Endothelial cell (in vitro differentiated cells): Measurements from ENCODE around the gene C19orf38. TPM values are rescaled to one million over a fixed set of nuclear protein-coding genes. Genes with fewer than 3 reads are reported as not detected.

ENCODE experiments used
- DNase-seq: peaks from one replicate; pipeline ENCODE4 v3.0.0; 2021; ENCODE audit warnings: low spot score
- H3K27ac Mint-ChIP-seq: one replicate; pipeline ENCODE4 v1.8.0; 2021; ENCODE audit warnings: mixed read lengths, inconsistent platforms; ENCODE audit not compliant: unreplicated experiment
- H3K27me3 Mint-ChIP-seq: one replicate; pipeline ENCODE4 v1.8.0; 2021; ENCODE audit warnings: mild to moderate bottlenecking, moderate library complexity, mixed read lengths, inconsistent platforms; ENCODE audit not compliant: unreplicated experiment
- H3K36me3 Mint-ChIP-seq: one replicate; pipeline ENCODE4 v1.8.0; 2021; ENCODE audit warnings: mild to moderate bottlenecking, low read depth, mixed read lengths, inconsistent platforms; ENCODE audit not compliant: unreplicated experiment
- H3K4me1 Mint-ChIP-seq: one replicate; pipeline ENCODE4 v1.8.0; 2021; ENCODE audit warnings: mild to moderate bottlenecking, mixed read lengths, inconsistent platforms; ENCODE audit not compliant: unreplicated experiment
- H3K4me3 Mint-ChIP-seq: one replicate; pipeline ENCODE4 v1.8.0; 2021; ENCODE audit warnings: mild to moderate bottlenecking, mixed read lengths, inconsistent platforms; ENCODE audit not compliant: unreplicated experiment
- H3K9me3 Mint-ChIP-seq: one replicate; pipeline ENCODE4 v1.8.0; 2021; ENCODE audit warnings: mixed read lengths, inconsistent platforms; ENCODE audit not compliant: unreplicated experiment
- total RNA-seq: library from RNA; stranded (reverse); fragmentation: NEBNext Ultra II Directional; extraction: Animal tissue kit (Norgen Biotek cat#: 25700); gene quantifications from one replicate; pipeline ENCODE4 v1.2.1, GENCODE V29; 2021; ENCODE audit not compliant: unreplicated experiment
- TF ChIP-seq, protein P1 (sequence below): fragments of 200-600 bp; sonication (generic); IDR thresholded peaks from one replicate; pipeline ENCODE4 v1.5.0; 2021; ENCODE audit warnings: antibody characterized with exemption; ENCODE audit not compliant: unreplicated experiment

C19orf38 gene
- total RNA-seq, 1 donor from 2014 or later, result not detected

DNA sequence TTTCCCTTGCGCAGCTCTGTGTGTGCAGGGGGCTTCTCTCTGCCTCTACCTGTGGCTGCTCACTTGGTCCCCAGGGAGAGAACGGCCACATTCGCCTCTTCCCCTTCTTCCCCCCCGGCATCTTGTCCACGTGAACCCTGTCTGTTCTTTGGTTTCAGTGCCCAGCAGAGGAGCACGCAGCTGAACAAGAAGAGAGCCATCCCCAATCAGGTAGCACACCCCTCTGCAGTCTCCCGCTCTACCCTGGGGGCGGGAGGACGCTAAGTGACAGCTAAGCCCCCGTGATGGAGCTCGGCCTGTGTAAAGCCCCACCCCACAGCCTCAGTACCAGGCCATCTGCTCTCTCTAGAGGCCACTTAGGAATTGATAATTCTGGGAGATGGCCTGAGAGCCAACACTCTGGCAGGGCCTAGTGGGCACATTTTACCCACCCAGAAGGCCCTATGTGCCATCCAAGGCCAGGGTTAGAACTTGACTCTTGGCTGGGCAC, 42.4 kb upstream of the C19orf38 start:
- no peak overlapping the region for H3K4me3 Mint-ChIP-seq
- no peak for DNase-seq
- no peaks in the 10 kb centered on the region for H3K9me3 Mint-ChIP-seq
- TF ChIP-seq, protein P1, sequence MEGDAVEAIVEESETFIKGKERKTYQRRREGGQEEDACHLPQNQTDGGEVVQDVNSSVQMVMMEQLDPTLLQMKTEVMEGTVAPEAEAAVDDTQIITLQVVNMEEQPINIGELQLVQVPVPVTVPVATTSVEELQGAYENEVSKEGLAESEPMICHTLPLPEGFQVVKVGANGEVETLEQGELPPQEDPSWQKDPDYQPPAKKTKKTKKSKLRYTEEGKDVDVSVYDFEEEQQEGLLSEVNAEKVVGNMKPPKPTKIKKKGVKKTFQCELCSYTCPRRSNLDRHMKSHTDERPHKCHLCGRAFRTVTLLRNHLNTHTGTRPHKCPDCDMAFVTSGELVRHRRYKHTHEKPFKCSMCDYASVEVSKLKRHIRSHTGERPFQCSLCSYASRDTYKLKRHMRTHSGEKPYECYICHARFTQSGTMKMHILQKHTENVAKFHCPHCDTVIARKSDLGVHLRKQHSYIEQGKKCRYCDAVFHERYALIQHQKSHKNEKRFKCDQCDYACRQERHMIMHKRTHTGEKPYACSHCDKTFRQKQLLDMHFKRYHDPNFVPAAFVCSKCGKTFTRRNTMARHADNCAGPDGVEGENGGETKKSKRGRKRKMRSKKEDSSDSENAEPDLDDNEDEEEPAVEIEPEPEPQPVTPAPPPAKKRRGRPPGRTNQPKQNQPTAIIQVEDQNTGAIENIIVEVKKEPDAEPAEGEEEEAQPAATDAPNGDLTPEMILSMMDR, result no peak
- H3K4me1 Mint-ChIP-seq, result peaks cover 7% of the 10 kb centered on the region
- no peak overlapping the region for H3K27ac Mint-ChIP-seq
- H3K36me3 Mint-ChIP-seq, result peaks cover 41% of the 10 kb centered on the region
- peaks cover 14% of the 10 kb centered on the region for H3K27me3 Mint-ChIP-seq

DNA sequence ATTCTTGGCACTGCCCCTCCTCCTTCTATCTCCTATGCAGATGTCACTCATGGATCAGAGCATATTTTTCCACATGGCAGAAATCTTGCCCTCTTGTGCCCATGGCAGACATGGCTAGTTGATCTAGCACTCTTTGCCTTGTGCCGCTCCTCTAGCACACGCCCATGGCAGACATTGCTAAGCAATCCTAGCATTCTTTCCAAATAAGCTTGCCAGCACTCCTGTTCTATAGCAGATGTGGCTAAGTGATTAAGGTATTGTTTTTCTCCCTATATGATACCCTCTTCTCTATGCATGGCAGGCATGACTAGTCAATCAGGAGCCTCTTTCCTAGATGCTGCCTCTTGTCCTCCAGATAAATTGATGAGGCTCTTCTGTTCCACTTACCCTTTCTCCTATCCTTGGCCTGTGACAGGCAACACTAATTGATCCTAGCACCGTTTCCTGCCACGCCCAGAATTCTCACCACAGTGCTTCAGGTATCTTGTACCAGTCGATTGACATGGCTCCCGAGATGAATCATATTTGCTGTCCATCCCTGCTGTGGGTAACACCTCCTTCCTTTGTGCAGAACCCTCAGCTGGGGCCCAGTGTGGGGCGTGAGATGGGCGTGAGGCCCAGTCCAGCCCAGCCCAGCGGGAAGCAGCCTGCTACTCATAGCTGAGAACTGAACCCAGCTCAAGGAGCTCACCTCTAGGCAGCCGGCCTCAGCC, 39.1 kb upstream of the C19orf38 start:
- H3K9me3 Mint-ChIP-seq, result no peaks in the 10 kb centered on the region
- H3K36me3 Mint-ChIP-seq, result peaks cover 38% of the 10 kb centered on the region
- peaks cover 12% of the 10 kb centered on the region for H3K27me3 Mint-ChIP-seq
- H3K27ac Mint-ChIP-seq, result peak overlapping the region; percentile 9
- H3K4me3 Mint-ChIP-seq, result peak overlapping the region; percentile 22
- TF ChIP-seq, protein P1, result no peak
- H3K4me1 Mint-ChIP-seq, result peaks cover 7% of the 10 kb centered on the region
- no peak for DNase-seq

DNA sequence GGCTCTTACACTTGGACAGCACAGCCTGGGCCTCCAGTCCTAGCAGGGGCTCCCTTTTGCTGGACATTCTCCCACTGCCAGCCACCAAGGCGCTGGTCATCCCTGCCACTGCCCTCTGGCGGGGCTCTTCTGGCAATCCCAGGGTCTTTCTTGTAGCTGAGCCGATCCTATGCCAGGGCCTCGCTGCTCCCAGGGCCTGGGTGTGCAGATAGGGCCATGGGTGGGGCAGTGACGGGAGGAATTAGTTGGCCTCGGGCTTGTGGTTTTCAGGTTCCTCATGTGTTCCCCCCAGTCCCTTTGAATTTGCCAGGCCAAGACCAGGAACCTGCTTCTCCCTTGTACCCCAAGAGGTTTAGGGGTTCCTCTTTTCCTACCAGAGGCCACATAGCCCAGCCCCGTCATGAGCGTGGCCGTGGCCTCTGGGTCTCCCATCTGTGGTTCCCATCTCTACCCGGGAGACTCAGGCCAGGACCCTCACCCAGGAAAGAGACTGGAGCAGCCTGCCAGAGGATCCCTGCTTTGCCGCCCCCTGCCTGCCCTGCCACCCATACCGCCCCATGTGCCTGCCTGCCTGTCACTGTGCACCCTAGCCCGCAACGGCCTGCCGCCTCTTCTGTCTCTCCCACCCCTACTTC, 38.4 kb upstream of the C19orf38 start:
- Mint-ChIP-seq H3K36me3 (peaks cover 39% of the 10 kb centered on the region), H3K27me3 (peaks cover 10% of the 10 kb centered on the region), H3K9me3 (no peaks in the 10 kb centered on the region), H3K27ac (peak overlapping the region; percentile 70), H3K4me3 (peak overlapping the region; percentile 25), H3K4me1 (peaks cover 7% of the 10 kb centered on the region)
- no peak for DNase-seq
- TF ChIP-seq, protein P1, result no peak

DNA sequence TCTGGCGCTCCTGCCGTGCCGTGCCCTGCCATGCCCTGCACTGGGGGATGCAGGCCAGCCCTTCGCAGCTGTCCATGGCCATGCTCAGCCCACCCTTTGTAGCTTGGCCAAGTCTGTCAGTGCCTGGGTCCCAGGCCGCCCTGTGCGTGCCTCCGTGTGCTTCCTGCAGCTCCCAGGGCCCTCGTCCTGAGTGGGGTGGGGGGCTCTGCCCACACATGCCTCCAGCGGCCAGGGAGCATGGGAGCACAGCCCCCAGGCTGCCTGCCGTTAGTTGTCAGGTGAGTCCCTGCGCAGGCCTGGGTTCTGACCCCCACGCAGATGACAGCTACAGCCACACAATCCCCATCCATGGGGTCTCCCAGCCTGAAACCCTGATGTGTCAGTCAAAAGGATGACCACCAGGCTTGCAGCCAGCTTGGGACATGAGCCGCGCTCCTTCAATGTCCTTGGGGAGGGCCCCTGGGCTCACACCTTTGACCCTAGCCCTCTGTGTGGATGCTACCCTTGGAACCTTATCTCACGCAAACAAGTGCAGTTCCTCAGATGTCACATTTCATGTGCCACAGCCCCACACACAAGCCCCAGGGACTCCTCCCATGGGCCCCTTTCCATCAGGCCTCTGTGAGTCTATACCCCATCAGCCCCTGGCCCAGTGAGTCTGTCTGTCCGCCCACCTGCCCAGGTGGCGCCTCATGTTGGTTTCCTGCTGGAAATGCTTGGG, 36.7 kb upstream of the C19orf38 start:
- Mint-ChIP-seq H3K4me3 (no peak overlapping the region), H3K36me3 (peaks cover 29% of the 10 kb centered on the region), H3K27ac (no peak overlapping the region), H3K9me3 (no peaks in the 10 kb centered on the region), H3K27me3 (peaks cover 7% of the 10 kb centered on the region), H3K4me1 (peaks cover 7% of the 10 kb centered on the region)
- no peak for DNase-seq
- TF ChIP-seq, protein P1, result no peak
